Epithelial cell of proximal tubule (primary cell): ENCODE data around the gene UNC13B. TPM values are rescaled to one million over a fixed set of nuclear protein-coding genes. Genes with fewer than 3 reads are reported as not detected.
"Not testable (repeated sequence)": the region's sequence is repeated elsewhere in the genome, so short reads cannot be mapped to it uniquely, and the experiment has no call there.

ENCODE experiments used
- DNase-seq: peaks from one replicate; pipeline ENCODE4 v3.0.0-alpha.2; 2011; ENCODE audit warnings: low read depth
- H3K4me3 ChIP-seq: 2 replicates; pipeline ENCODE4 v1.5.1; 2011; ENCODE audit warnings: low read depth, mild to moderate bottlenecking, low read length
- total RNA-seq: library from RNA; depleted of rRNA; stranded (reverse); fragments of >200 nt; gene quantifications from 2 replicates; pipeline ENCODE4 v1.2.3, GENCODE V29; 2015
- TF ChIP-seq, protein P1 (sequence below): conservative IDR thresholded peaks from 2 replicates; pipeline ENCODE4 v1.5.1; 2012; ENCODE audit warnings: low read depth, mild to moderate bottlenecking, low read length

UNC13B gene
- total RNA-seq, 1 donor from 2014 or later, result 19.6 TPM

DNA sequence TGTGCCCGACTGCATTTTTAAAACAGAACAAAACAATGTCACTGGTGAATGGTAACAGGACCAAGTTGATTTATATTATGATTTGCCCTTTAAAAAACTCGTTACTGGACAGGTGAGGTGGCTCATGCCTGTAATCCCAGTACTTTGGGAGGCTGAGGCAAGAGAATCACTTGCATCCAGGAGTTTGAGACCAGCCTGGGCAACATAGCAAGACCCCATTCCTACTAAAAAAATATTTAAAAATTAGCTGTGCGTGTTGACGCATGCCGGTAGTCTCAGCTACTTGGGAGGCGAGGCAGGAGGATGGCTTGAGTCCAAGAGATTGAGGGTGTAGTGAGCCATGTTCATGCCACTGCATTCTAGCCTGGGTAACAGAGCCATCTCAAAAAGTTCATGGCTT is 7.2 kb downstream of the UNC13B start:
- TF ChIP-seq, protein P1, sequence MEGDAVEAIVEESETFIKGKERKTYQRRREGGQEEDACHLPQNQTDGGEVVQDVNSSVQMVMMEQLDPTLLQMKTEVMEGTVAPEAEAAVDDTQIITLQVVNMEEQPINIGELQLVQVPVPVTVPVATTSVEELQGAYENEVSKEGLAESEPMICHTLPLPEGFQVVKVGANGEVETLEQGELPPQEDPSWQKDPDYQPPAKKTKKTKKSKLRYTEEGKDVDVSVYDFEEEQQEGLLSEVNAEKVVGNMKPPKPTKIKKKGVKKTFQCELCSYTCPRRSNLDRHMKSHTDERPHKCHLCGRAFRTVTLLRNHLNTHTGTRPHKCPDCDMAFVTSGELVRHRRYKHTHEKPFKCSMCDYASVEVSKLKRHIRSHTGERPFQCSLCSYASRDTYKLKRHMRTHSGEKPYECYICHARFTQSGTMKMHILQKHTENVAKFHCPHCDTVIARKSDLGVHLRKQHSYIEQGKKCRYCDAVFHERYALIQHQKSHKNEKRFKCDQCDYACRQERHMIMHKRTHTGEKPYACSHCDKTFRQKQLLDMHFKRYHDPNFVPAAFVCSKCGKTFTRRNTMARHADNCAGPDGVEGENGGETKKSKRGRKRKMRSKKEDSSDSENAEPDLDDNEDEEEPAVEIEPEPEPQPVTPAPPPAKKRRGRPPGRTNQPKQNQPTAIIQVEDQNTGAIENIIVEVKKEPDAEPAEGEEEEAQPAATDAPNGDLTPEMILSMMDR, result no peak
- DNase-seq, result no peak
- no peak overlapping the region for H3K4me3 ChIP-seq

DNA sequence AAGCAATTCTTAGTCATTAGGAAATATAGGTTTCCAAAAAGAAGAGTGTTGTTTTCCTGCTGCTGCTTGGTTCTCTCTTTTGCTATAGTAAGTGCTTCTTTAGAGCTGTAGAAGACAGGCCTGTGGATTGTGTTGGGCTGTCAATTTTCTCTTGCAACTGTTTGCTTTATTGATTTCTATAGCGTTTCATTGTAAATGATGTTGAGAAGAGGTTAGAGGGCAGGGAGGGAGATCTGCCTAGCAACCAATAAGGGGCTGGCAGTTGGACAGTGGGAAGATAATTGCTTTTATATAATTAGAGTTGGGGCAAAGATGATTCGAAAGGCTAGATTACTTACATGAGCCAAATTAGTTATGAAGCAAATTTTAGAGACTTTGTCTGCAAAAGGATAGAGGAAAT is 11.1 kb downstream of the UNC13B start:
- no peak overlapping the region for H3K4me3 ChIP-seq
- no peak for DNase-seq
- TF ChIP-seq, protein P1, result no peak

DNA sequence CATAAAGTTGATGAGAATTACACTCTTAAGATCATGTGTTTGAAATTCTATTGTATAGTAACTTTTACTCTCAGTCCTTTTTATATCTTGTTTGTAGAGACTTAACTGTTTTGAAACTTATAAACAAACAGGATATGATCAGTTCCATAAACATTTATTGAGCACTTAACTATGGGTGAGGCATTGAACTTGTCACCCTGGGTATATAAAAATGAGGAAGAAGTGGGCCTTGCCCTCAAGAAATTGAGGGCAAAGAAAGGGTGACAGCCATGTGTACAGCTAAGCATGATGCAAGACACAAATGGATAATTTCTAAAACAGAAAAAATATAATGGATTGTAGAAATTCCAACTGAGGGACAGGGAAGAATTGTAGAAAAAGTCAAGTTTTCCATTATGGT is 15.7 kb downstream of the UNC13B start:
- DNase-seq, result no peak
- TF ChIP-seq, protein P1, result no peak
- no peak overlapping the region for H3K4me3 ChIP-seq

DNA sequence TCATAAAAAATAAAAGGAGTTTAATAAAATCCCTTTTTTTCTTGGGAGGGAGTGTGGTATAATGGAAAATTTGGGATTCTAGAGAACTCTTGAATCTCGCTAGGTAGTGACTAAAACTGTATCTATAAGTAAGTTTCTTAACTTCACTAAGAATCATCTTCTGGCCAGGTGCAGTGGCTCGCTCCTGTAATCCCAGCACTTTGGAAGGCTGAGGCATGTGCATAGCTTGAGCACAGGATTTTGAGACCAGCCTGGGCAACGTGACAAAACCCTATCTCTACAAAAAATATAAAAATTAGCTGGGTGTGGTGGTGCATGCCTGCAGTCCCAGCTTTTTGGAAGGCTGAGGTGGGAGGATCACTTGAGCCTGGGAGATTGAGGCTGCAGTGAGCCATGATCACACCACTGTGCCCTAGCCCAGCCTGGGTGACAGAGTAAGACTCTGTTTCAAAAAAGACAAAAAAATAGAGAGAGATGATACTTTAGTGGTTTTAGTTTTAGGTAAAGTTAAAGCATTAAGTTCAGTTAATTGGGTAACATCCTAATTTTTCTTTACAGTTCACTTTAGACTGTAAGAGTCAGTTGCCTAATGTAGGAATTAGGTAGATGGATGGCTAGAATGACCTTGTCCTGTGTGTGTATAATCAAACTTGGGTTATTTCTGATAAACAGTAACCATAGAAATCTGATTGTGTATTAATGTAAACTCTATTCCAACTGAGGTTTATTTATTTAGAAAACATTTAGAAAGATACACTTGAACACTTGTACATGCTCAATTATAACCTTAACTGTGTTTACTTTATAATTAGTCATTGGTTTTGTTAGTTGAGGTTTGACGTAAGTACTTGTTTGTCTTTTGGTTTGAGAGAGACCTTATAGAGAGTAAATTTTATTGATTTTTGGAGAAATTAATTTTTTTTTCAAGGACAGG is 17.8 kb downstream of the UNC13B start:
- H3K4me3 ChIP-seq, result no peak overlapping the region
- TF ChIP-seq, protein P1, result no peak
- DNase-seq, result no peak

DNA sequence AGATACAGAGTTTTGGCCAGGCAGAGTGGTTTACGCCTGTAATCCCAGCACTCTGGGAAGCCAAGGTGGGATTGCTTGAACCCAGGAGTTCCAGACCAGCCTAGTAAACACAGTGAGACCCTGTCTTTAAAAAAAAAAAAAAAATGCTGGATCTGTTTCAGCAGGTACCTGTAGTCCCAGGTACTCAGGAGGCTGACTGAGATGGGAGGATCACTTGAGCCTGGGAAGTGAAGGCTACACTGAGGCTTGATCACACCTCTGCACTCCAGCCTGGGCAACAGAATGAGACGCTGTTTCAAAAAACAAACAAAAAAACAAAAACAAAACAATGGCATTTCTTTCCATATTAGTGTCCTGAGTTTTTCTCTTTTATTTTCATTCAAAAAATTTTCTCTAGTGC is 19.0 kb downstream of the UNC13B start:
- H3K4me3 ChIP-seq, result no peak overlapping the region
- TF ChIP-seq, protein P1, result no peak
- DNase-seq, result no peak

DNA sequence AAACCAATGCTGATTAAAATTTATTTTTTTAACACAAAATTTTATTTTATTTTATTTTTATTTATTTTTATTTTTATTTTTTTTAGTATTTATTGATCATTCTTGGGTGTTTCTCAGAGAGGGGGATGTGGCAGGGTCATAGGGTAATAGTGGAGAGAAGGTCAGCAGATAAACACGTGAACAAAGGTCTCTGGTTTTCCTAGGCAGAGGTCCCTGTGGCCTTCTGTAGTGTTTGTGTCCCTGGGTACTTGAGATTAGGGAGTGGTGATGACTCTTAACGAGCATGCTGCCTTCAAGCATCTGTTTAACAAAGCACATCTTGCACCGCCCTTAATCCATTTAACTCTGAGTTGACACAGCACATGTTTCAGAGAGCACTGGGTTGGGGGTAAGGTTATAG is 20.6 kb downstream of the UNC13B start:
- not testable (repeated sequence) for H3K4me3 ChIP-seq, DNase-seq

DNA sequence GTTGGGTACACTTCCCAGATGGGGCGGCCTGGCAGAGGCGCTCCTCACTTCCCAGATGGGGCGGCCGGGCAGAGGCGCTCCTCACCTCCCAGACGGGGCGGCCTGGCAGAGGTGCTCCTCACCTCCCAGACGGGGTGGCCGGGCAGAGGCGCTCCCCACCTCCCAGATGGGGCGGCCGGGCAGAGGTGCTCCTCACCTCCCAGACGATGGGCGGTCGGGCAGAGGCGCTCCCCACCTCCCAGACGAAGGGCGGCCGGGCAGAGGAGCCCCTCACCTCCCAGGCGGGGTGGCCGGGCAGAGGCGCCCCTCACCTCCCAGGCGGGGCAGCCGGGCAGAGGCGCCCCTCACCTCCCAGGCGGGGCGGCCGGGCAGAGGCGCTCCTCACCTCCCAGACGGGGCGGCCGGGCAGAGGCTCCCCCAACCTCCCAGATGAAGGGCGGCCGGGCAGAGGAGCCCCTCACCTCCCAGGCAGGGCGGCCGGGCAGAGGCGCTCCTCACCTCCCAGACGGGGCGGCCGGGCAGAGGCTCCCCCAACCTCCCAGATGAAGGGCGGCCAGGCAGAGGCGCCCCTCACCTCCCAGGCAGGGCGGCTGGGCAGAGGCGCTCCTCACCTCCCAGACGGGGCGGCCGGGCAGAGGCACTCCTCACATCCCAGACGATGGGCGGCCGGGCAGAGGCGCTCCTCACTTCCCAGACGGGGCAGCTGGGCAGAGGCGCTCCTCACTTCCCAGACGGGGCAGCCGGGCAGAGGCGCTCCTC is 21.4 kb downstream of the UNC13B start:
- not testable (repeated sequence) for DNase-seq

DNA sequence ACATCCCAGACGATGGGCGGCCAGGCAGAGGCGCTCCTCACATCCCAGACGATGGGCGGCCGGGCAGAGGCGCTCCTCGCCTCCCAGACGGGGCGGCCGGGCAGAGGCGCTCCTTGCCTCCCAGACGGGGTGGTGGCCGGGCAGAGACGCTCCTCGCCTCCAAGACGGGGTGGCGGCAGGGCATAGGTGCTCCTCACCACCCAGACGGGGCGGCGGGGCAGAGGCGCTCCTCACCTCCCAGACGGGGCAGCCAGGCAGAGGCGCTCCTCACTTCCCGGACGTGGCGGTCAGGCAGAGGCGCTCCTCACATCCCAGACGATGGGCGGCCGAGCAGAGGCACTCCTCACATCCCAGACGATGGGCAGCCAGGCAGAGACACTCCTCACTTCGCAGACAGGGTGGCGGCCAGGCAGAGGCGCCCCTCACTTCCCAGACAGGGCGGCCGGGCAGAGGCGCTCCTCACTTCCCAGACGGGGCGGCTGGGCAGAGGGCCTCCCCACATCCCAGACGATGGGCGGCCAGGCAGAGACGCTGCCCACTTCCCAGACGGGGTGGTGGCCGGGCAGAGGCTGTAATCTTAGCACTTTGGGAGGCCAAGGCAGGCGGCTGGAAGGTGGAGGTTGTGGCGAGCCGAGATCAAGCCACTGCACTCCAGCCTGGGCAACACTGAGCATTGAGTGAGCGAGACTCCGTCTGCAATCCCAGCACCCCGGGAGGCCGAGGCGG is 22.1 kb downstream of the UNC13B start:
- not testable (repeated sequence) for DNase-seq, H3K4me3 ChIP-seq

More for the DNA sequence above, 21.4 kb downstream of the UNC13B start:
- H3K4me3 ChIP-seq, result not testable (repeated sequence)
